Kidney (tissue), 14 donors: ENCODE results near the gene ALPL. TPM values are rescaled to one million over a fixed set of nuclear protein-coding genes. Genes with fewer than 3 reads are reported as not detected.

ENCODE experiments used
- DNase-seq, 5 donors: peaks; one replicate each; pipeline ENCODE4 v3.0.0-alpha.2; 2013 to 2020
- FAIRE-seq: peaks from 2 replicates; lab custom pipeline; 2012; peaks lifted over from hg19 to GRCh38; lab: Jason Lieb, UNC
- H3K27ac ChIP-seq, 2 donors: one replicate each; pipeline ENCODE4 v1.7.0; 2013; ENCODE audit warnings: low read depth in 2 of 2, low read length in 2 of 2, inconsistent platforms in 1 of 2
- H3K27me3 ChIP-seq: one replicate; pipeline ENCODE4 v1.7.1; 2013; ENCODE audit warnings: low read length, inconsistent platforms; ENCODE audit not compliant: control insufficient read depth, insufficient read depth
- H3K36me3 ChIP-seq, 3 donors: one replicate each; pipeline versions ENCODE4 v1.7.0 to v1.7.1; 2013; ENCODE audit warnings: low read length in 3 of 3, control low read depth in 1 of 3, inconsistent platforms in 1 of 3; ENCODE audit not compliant: insufficient read depth in 3 of 3, control insufficient read depth in 2 of 3
- H3K4me1 ChIP-seq, 3 donors: one replicate each; pipeline versions ENCODE4 v1.7.0 to v1.7.1; 2013; ENCODE audit warnings: low read length in 3 of 3, inconsistent platforms in 1 of 3, low read depth in 1 of 3; ENCODE audit not compliant: control insufficient read depth in 2 of 3, insufficient read depth in 2 of 3
- H3K4me3 ChIP-seq, 3 donors: one replicate each; pipeline versions ENCODE4 v1.7.0 to v1.8.1; 2013; ENCODE audit warnings: low read length in 3 of 3, control low read depth in 1 of 3, inconsistent platforms in 1 of 3
- H3K9ac ChIP-seq, 3 donors: one replicate each; pipeline versions ENCODE4 v1.7.0 to v1.7.1; 2013; ENCODE audit warnings: low read length in 3 of 3, control low read depth in 1 of 3, inconsistent platforms in 1 of 3
- H3K9me3 ChIP-seq, 3 donors: one replicate each; pipeline versions ENCODE4 v1.7.0 to v1.7.1; 2013; ENCODE audit warnings: low read length in 3 of 3, control low read depth in 1 of 3, inconsistent platforms in 1 of 3; ENCODE audit not compliant: control insufficient read depth in 2 of 3, insufficient read depth in 1 of 3
- CTCF ChIP-seq: IDR thresholded peaks from 3 replicates; pipeline ENCODE4 v1.5.1; 2012; ENCODE audit warnings: mild to moderate bottlenecking, moderate library complexity, borderline replicate concordance; ENCODE audit not compliant: insufficient read depth; ENCODE audit errors: extremely low read depth
- intact Hi-C: fragments of 100-400 bp; cut with DNase I; formaldehyde crosslinking; loops from one replicate; pipeline ENCODE4 v1.11.1; 2022
- polyA plus RNA-seq: library from polyadenylated mRNA; stranded (reverse); fragments of 350-450 nt; fragmentation: Illumina TruSeq; extraction: RNeasy Lipid Tissue Mini Kit (QIAGEN cat#74804); gene quantifications from one replicate; pipeline ENCODE4 v1.2.3, GENCODE V29; 2014; ENCODE audit warnings: low read depth, low replicate concordance; ENCODE audit not compliant: insufficient read depth
- total RNA-seq: library from RNA; stranded (reverse); fragmentation: NEBNext Ultra II Directional; extraction: Animal tissue kit (Norgen Biotek cat#: 25700); gene quantifications from one replicate; pipeline ENCODE4 v1.2.1, GENCODE V29; 2021
- donor health status: control.
- donor health status: control.
- donor health status: control.
- donor health status: control.
- donor health status: control.
- donor health status: DM: yes; HTN: yes; CAD: no.
- donor health status: Normal renal cell carcinoma (clear cell type).

The ALPL gene
- total and polyA plus RNA-seq, 2 donors from 2014 or later = 8.4 to 133 TPM

GRCh38 chr1:21525340-21525717, 16.1 kb downstream of the ALPL start:
- H3K4me3 ChIP-seq = no peak overlapping the region
- peaks cover 0 to 3% (median 0%) of the 10 kb centered on the region in 3 donors for H3K4me1 ChIP-seq
- no peak overlapping the region for H3K27ac ChIP-seq
- intact Hi-C loops = no loop called here
- no peaks in the 10 kb centered on the region for H3K36me3 ChIP-seq
- no peak for TF ChIP-seq CTCF
- H3K27me3 ChIP-seq = no peaks in the 10 kb centered on the region
- no peaks in the 10 kb centered on the region for H3K9me3 ChIP-seq
- no peak for DNase-seq
- no peak for FAIRE-seq
- no peak overlapping the region for H3K9ac ChIP-seq

- Histone ChIP-seq H3K4me1 (peaks cover 0 to 3% (median 0%) of the 10 kb centered on the region in 3 donors), H3K36me3 (no peaks in the 10 kb centered on the region), H3K27me3 (no peaks in the 10 kb centered on the region), H3K9me3 (no peaks in the 10 kb centered on the region), H3K9ac (no peak overlapping the region), H3K4me3 (no peak overlapping the region), H3K27ac (no peak overlapping the region)
- no peak for TF ChIP-seq CTCF
- no peak for FAIRE-seq
- intact Hi-C loops = no loop called here
- DNase-seq = no peak
Observed at GRCh38 chr1:21526441-21526840, 17.2 kb downstream of the ALPL start.

GRCh38 chr1:21530368-21531016, 21.3 kb downstream of the ALPL start:
- Histone ChIP-seq H3K9me3 (no peaks in the 10 kb centered on the region), H3K9ac (no peak overlapping the region), H3K4me1 (no peaks in the 10 kb centered on the region), H3K4me3 (no peak overlapping the region), H3K36me3 (no peaks in the 10 kb centered on the region), H3K27me3 (no peaks in the 10 kb centered on the region), H3K27ac (no peak overlapping the region)
- FAIRE-seq (no peak), DNase-seq (peak in 1 of 5 donors; percentile 14)
- intact Hi-C loops = no loop called here
- TF ChIP-seq CTCF = no peak

- Histone ChIP-seq H3K27ac (no peak overlapping the region), H3K9ac (no peak overlapping the region), H3K4me1 (no peaks in the 10 kb centered on the region), H3K4me3 (no peak overlapping the region), H3K9me3 (no peaks in the 10 kb centered on the region), H3K27me3 (no peaks in the 10 kb centered on the region), H3K36me3 (no peaks in the 10 kb centered on the region)
- FAIRE-seq = no peak
- TF ChIP-seq CTCF = no peak
- peak in 1 of 5 donors; percentile 15 for DNase-seq
- intact Hi-C loops = no loop called here
Observed at GRCh38 chr1:21531241-21531640, 22.0 kb downstream of the ALPL start.
